ENCODE data around the gene SLC6A2.

- TF ChIP-seq EZH2 (IDR thresholded peaks at IDR 0.05; ENCODE audit: borderline replicate concordance, low read depth, low read length, severe bottlenecking) (no peak), CTCF (IDR thresholded peaks at IDR 0.05; ENCODE audit: borderline replicate concordance, extremely low read depth, low read length, poor library complexity, severe bottlenecking) (no peak)
Measured at GRCh38 chr16:55653106-55653505, 2.7 kb upstream of the SLC6A2 start.

Data from DND-41 (cell line).